PC-3 (cell line): ENCODE data around the gene API5. TPM values are rescaled to one million over a fixed set of nuclear protein-coding genes. Genes with fewer than 3 reads are reported as not detected.

Experiments
- ATAC-seq: fragments of 200-7000 bp; cut with Tn5 transposase; 2 replicates; pipeline ENCODE4 v1.9.1; 2020; ENCODE audit warnings: mild to moderate bottlenecking, moderate library complexity
- BruUV-seq: library from RNA; stranded (reverse); fragments of 400-500 nt; replicated peaks from 2 replicates; lab custom pipeline; 2021; lab: Mats Ljungman, UMichigan
- CTCF ChIA-PET: fragments of 300-600 bp; sonication (Branson Sonifier 250); formaldehyde crosslinking; loops from one replicate; lab custom pipeline; 2022; ENCODE audit warnings: antibody characterized with exemption; lab: Charles Lee
- POLR2A ChIA-PET: fragments of 300-600 bp; sonication (Branson Sonifier 250); formaldehyde crosslinking; loops from one replicate; lab custom pipeline; 2022; ENCODE audit warnings: antibody characterized with exemption; ENCODE audit not compliant: unreplicated experiment; lab: Charles Lee
- DNase-seq: peaks from one replicate; pipeline ENCODE4 v3.0.0-alpha.2; 2015
- H2AFZ ChIP-seq: fragments of 300-600 bp; sonication (generic); 2 replicates; pipeline ENCODE4 v1.6.0; 2016; ENCODE audit warnings: antibody characterized with exemption, low read length
- H3F3A ChIP-seq: fragments of 300-600 bp; sonication (generic); one replicate; pipeline ENCODE4 v1.6.0; 2017; ENCODE audit warnings: antibody characterized with exemption, low read length, control low read depth, mild to moderate bottlenecking; ENCODE audit not compliant: unreplicated experiment
- H3K27ac ChIP-seq: fragments of 300-600 bp; sonication (generic); 2 replicates; pipeline ENCODE4 v1.5.1; 2016; ENCODE audit warnings: mild to moderate bottlenecking, low read length
- H3K27me3 ChIP-seq: fragments of 300-600 bp; sonication (generic); 2 replicates; pipeline ENCODE4 v1.6.1; 2016; ENCODE audit warnings: low read length, mixed read lengths
- H3K36me3 ChIP-seq: fragments of 300-600 bp; sonication (generic); 2 replicates; pipeline ENCODE4 v1.6.1; 2016; ENCODE audit warnings: low read depth, mixed run types, low read length, mixed read lengths
- H3K4me1 ChIP-seq: fragments of 300-600 bp; sonication (generic); 2 replicates; pipeline ENCODE4 v1.5.1; 2016; ENCODE audit warnings: low read length; ENCODE audit not compliant: insufficient read depth
- H3K4me2 ChIP-seq: fragments of 300-600 bp; sonication (generic); 2 replicates; pipeline ENCODE4 v1.6.0; 2016; ENCODE audit warnings: low read length
- H3K4me3 ChIP-seq: fragments of 300-600 bp; sonication (generic); 2 replicates; pipeline ENCODE4 v1.5.1; 2016; ENCODE audit warnings: mild to moderate bottlenecking, low read length, mixed read lengths
- H3K79me2 ChIP-seq: fragments of 300-600 bp; sonication (generic); 2 replicates; pipeline ENCODE4 v1.6.1; 2017; ENCODE audit warnings: low read length, mixed read lengths
- H3K9ac ChIP-seq: fragments of 300-600 bp; sonication (generic); 2 replicates; pipeline ENCODE4 v1.6.0; 2016; ENCODE audit warnings: mild to moderate bottlenecking, low read length
- H3K9me2 ChIP-seq: fragments of 300-600 bp; sonication (generic); replicated peaks from 2 replicates; pipeline ENCODE4 v1.6.1; 2016; ENCODE audit warnings: mixed run types, low read length, mixed read lengths
- H3K9me3 ChIP-seq: fragments of 300-600 bp; sonication (generic); 2 replicates; pipeline ENCODE4 v1.6.1; 2016; ENCODE audit warnings: low read length, mixed read lengths
- H4K20me1 ChIP-seq: fragments of 300-600 bp; sonication (generic); 2 replicates; pipeline ENCODE4 v1.6.1; 2016; ENCODE audit warnings: low read length, mixed read lengths
- EZH2 ChIP-seq: fragments of 300-600 bp; sonication (generic); IDR thresholded peaks from one replicate; pipeline ENCODE4 v1.6.1; 2017; ENCODE audit warnings: antibody characterized with exemption, mild to moderate bottlenecking, low read length; ENCODE audit not compliant: unreplicated experiment
- EZH2phosphoT487 ChIP-seq: fragments of 300-600 bp; sonication (generic); IDR thresholded peaks from 2 replicates; pipeline ENCODE4 v1.6.1; 2018; ENCODE audit warnings: mild to moderate bottlenecking, antibody characterized with exemption, low read length, borderline replicate concordance
- intact Hi-C: fragments of 100-400 bp; cut with micrococcal nuclease; formaldehyde crosslinking; loops from 2 replicates; pipeline ENCODE4 v1.9.0; 2023
- total RNA-seq: library from RNA; depleted of rRNA; stranded (reverse); fragments of >200 nt; gene quantifications from 2 replicates; pipeline ENCODE4 v1.2.3, GENCODE V29; 2014
- TF ChIP-seq, protein P1 (sequence below): fragments of 300-600 bp; sonication (generic); conservative IDR thresholded peaks from 2 replicates; pipeline ENCODE4 v1.5.1; 2017; ENCODE audit warnings: antibody characterized with exemption, low read depth, mild to moderate bottlenecking, low read length

API5 gene
- total RNA-seq, 1 experiment from 2014 or later: 79.5 TPM

DNA sequence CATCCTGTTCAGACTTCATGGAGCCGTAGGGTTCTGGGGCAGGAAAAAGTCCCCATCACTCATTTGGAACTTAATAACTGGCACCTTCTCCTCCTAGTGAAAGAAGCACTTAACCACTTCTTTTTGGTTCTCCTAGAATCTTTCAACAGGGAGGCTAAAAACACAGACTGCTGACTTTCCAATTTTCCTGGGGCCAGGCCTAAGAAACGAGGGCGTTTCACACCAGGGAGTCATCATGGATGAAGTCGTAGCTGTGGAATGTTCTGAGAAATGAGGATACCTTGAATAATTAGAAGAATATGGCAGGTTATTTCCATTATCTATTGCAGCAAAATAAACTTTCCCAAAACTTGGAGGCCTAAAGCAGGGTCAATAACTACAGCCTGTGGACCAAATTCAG is 26.0 kb upstream of the API5 start:
- H3F3A ChIP-seq: no peaks in the 10 kb centered on the region
- intact Hi-C loops: no loop called here

DNA sequence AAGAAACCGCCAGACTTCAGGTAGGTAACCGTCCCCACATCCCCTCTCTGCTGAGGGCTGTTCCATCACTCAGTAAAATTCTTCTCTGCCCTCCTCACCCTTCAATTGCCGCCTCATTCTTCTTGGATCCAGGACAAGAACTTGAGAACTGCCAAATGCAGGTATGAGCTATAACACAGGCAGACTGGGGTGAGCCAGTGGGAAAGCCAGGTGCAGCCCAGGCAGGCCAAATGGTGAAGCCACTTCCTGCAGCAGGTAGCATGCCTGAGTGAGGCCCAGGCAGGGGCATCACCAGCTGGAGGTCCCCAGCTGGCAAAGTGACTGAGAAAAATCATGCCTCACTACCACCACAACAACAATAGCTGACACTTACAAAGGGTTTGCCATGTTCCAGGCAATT is 22.4 kb upstream of the API5 start:
- Histone ChIP-seq H3K79me2 (no peaks in the 10 kb centered on the region), H3F3A (no peaks in the 10 kb centered on the region), H3K36me3 (no peaks in the 10 kb centered on the region), H3K4me3 (no peak overlapping the region), H3K9me2 (no peaks in the 10 kb centered on the region), H3K9me3 (no peaks in the 10 kb centered on the region), H3K4me1 (peaks cover 5% of the 10 kb centered on the region; the same call in 1 of the 2 replicates), H3K9ac (no peak overlapping the region), H3K4me2 (no peak overlapping the region), H4K20me1 (no peaks in the 10 kb centered on the region), H2AFZ (no peak overlapping the region), H3K27ac (no peak overlapping the region), H3K27me3 (no peaks in the 10 kb centered on the region)
- BruUV-seq: no TSS peak
- ATAC-seq (no peak), DNase-seq (no peak)
- TF ChIP-seq, protein P1, sequence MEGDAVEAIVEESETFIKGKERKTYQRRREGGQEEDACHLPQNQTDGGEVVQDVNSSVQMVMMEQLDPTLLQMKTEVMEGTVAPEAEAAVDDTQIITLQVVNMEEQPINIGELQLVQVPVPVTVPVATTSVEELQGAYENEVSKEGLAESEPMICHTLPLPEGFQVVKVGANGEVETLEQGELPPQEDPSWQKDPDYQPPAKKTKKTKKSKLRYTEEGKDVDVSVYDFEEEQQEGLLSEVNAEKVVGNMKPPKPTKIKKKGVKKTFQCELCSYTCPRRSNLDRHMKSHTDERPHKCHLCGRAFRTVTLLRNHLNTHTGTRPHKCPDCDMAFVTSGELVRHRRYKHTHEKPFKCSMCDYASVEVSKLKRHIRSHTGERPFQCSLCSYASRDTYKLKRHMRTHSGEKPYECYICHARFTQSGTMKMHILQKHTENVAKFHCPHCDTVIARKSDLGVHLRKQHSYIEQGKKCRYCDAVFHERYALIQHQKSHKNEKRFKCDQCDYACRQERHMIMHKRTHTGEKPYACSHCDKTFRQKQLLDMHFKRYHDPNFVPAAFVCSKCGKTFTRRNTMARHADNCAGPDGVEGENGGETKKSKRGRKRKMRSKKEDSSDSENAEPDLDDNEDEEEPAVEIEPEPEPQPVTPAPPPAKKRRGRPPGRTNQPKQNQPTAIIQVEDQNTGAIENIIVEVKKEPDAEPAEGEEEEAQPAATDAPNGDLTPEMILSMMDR: no peak
- TF ChIP-seq EZH2: no peak
- TF ChIP-seq EZH2phosphoT487: no peak
- intact Hi-C loops: no loop called here
- CTCF ChIA-PET: no interaction called here
- POLR2A ChIA-PET: no interaction called here

More for the DNA sequence above, 26.0 kb upstream of the API5 start:
- H3K36me3 ChIP-seq: no peaks in the 10 kb centered on the region
- BruUV-seq: no TSS peak
- peaks cover 10% of the 10 kb centered on the region; the same call in 1 of the 2 replicates for H3K4me1 ChIP-seq
- H3K27me3 ChIP-seq: peaks cover 7% of the 10 kb centered on the region; the same call in 1 of the 2 replicates
- no peaks in the 10 kb centered on the region for H3K79me2 ChIP-seq
- H2AFZ ChIP-seq: no peak overlapping the region
- DNase-seq: no peak
- ATAC-seq: no peak
- ChIA-PET CTCF (no interaction called here), POLR2A (no interaction called here)
- H3K4me3 ChIP-seq: no peak overlapping the region
- no peaks in the 10 kb centered on the region for H4K20me1 ChIP-seq
- no peak overlapping the region for H3K9ac ChIP-seq
- H3K9me3 ChIP-seq: no peaks in the 10 kb centered on the region
- no peak overlapping the region for H3K4me2 ChIP-seq
- TF ChIP-seq, protein P1: no peak
- TF ChIP-seq EZH2 (no peak), EZH2phosphoT487 (no peak)
- no peak overlapping the region for H3K27ac ChIP-seq
- no peaks in the 10 kb centered on the region for H3K9me2 ChIP-seq

DNA sequence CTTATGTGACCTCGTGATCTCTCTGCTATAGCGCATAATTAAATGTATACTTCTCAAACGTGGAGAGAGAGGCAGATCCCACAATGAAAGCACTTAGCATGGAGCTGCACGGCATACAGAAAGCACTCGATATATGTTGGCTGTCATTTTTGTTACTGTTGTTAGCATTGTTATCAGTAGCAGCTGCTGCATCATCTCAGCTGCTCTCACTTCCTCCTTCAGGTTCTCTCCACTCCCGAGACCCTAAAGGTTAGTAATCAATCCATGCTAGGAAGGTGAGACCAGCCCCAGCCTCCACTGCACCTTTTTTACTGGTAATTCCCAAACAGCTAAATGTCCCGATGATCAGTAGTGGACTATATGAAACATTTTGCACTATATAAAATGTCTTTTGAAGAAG is 13.4 kb upstream of the API5 start:
- no peaks in the 10 kb centered on the region for H3K4me1 ChIP-seq
- no peaks in the 10 kb centered on the region for H4K20me1 ChIP-seq
- POLR2A ChIA-PET: no interaction called here
- H2AFZ ChIP-seq: no peak overlapping the region
- H3K27ac ChIP-seq: no peak overlapping the region
- intact Hi-C loops: no loop called here
- no peak overlapping the region for H3K4me3 ChIP-seq
- H3K79me2 ChIP-seq: no peaks in the 10 kb centered on the region
- CTCF ChIA-PET: no interaction called here
- no peaks in the 10 kb centered on the region for H3K9me2 ChIP-seq
- TF ChIP-seq EZH2 (no peak), EZH2phosphoT487 (no peak)
- TF ChIP-seq, protein P1: no peak
- no TSS peak for BruUV-seq
- ATAC-seq (no peak), DNase-seq (no peak)
- no peak overlapping the region for H3K4me2 ChIP-seq
- H3K9ac ChIP-seq: no peak overlapping the region
- no peaks in the 10 kb centered on the region for H3K36me3 ChIP-seq
- H3K27me3 ChIP-seq: no peaks in the 10 kb centered on the region
- peaks cover 5% of the 10 kb centered on the region; the same call in 1 of the 2 replicates for H3K9me3 ChIP-seq
- H3F3A ChIP-seq: no peaks in the 10 kb centered on the region
